ENCODE measurements around the gene OR6B2. TPM values are rescaled to one million over a fixed set of nuclear protein-coding genes. Genes with fewer than 3 reads are reported as not detected.
A peak's percentile ranks its signal among the peaks of the same experiment; 100 is the strongest.

The OR6B2 gene
- total and polyA plus RNA-seq, 3 experiments from 2014 or later: not detected

- H3K27ac Mint-ChIP-seq: peak overlapping the region in 1 of 8 donors; percentile 89
- H3K27me3 Mint-ChIP-seq: peaks cover 13 to 39% of the 10 kb centered on the region in 2 donors
These were observed 3.1 kb upstream of the OR6B2 start for GRCh38 chr2:240033330-240033678.

GRCh38 chr2:240032406-240033329 lies 2.4 kb upstream of the OR6B2 start:
- Mint-ChIP-seq H3K27ac (peak overlapping the region in 1 of 8 donors; percentile 89), H3K36me3 (no peaks in the 10 kb centered on the region), H3K27me3 (peaks cover 13 to 37% of the 10 kb centered on the region in 2 donors), H3K4me1 (no peaks in the 10 kb centered on the region), H3K4me3 (no peak overlapping the region), H3K9me3 (no peaks in the 10 kb centered on the region)
- ChIA-PET CTCF (no interaction called here), POLR2A (no interaction called here)
- Histone ChIP-seq H3K9me3 (ENCODE audit: low read length) (no peaks in the 10 kb centered on the region), H3K4me3 (ENCODE audit: low read length) (no peak overlapping the region), H3K36me3 (ENCODE audit: insufficient read depth, low read length) (no peaks in the 10 kb centered on the region), H3K27me3 (ENCODE audit: insufficient read depth, low read length, poor library complexity, severe bottlenecking) (no peaks in the 10 kb centered on the region), H3K4me1 (ENCODE audit: insufficient read depth, low read length) (no peaks in the 10 kb centered on the region), H3K27ac (ENCODE audit: low read depth, low read length) (no peak overlapping the region)
- no peak for DNase-seq

More at GRCh38 chr2:240033330-240033678, 3.1 kb upstream of the OR6B2 start:
- no peaks in the 10 kb centered on the region for H3K9me3 Mint-ChIP-seq
- Histone ChIP-seq H3K4me3 (ENCODE audit: low read length) (no peak overlapping the region), H3K27me3 (ENCODE audit: insufficient read depth, low read length, poor library complexity, severe bottlenecking) (peaks cover 2% of the 10 kb centered on the region), H3K36me3 (ENCODE audit: insufficient read depth, low read length) (no peaks in the 10 kb centered on the region), H3K4me1 (ENCODE audit: insufficient read depth, low read length) (no peaks in the 10 kb centered on the region), H3K27ac (ENCODE audit: low read depth, low read length) (no peak overlapping the region), H3K9me3 (ENCODE audit: low read length) (no peaks in the 10 kb centered on the region)
- POLR2A ChIA-PET: no interaction called here
- CTCF ChIA-PET: no interaction called here
- H3K4me1 Mint-ChIP-seq: no peaks in the 10 kb centered on the region
- no peaks in the 10 kb centered on the region for H3K36me3 Mint-ChIP-seq
- DNase-seq: no peak
- no peak overlapping the region for H3K4me3 Mint-ChIP-seq

- peaks cover 0 to 26% (median 7%) of the 10 kb centered on the region in 3 donors for H3K36me3 Mint-ChIP-seq
- CTCF ChIA-PET: interaction anchor here (1.1 kb wide), 1 partner anchor 119 kb away, joined by 3 read pairs; no protein-coding TSS in a partner anchor
These were observed 5.5 kb downstream of the OR6B2 start for GRCh38 chr2:240024766-240025165.

GRCh38 chr2:240023792-240024191 lies 6.4 kb downstream of the OR6B2 start:
- peaks cover 17 to 37% (median 35%) of the 10 kb centered on the region in 3 donors for H3K4me1 Mint-ChIP-seq
- H3K4me1 ChIP-seq (ENCODE audit: insufficient read depth, low read length): peaks cover 15% of the 10 kb centered on the region
- peak overlapping the region in 6 of 8 donors; percentile 68 to 97 (median 94) for H3K27ac Mint-ChIP-seq
- peaks cover 19% of the 10 kb centered on the region for H3K36me3 ChIP-seq (ENCODE audit: insufficient read depth, low read length)
- no peaks in the 10 kb centered on the region for H3K9me3 ChIP-seq (ENCODE audit: low read length)
- no peak overlapping the region for H3K27ac ChIP-seq (ENCODE audit: low read depth, low read length)
- H3K27me3 Mint-ChIP-seq: peaks cover 0 to 7% of the 10 kb centered on the region in 2 donors
- ChIA-PET CTCF (no interaction called here), POLR2A (no interaction called here)
- H3K36me3 Mint-ChIP-seq: peaks cover 0 to 32% (median 11%) of the 10 kb centered on the region in 3 donors
- no peaks in the 10 kb centered on the region for H3K27me3 ChIP-seq (ENCODE audit: insufficient read depth, low read length, poor library complexity, severe bottlenecking)
- peak overlapping the region; percentile 91 to 98 (median 94) for H3K4me3 Mint-ChIP-seq
- no peak for DNase-seq
- H3K4me3 ChIP-seq (ENCODE audit: low read length): peak overlapping the region; percentile 99
- no peaks in the 10 kb centered on the region for H3K9me3 Mint-ChIP-seq

More at GRCh38 chr2:240024766-240025165, 5.5 kb downstream of the OR6B2 start:
- DNase-seq: peak in 1 of 5 donors; percentile 10
- Mint-ChIP-seq H3K9me3 (no peaks in the 10 kb centered on the region), H3K4me3 (peak overlapping the region; percentile 91 to 98 (median 94)), H3K4me1 (peaks cover 17 to 37% (median 35%) of the 10 kb centered on the region in 3 donors), H3K27me3 (peaks cover 4 to 7% of the 10 kb centered on the region in 2 donors), H3K27ac (peak overlapping the region; percentile 94 to 97 (median 96))
- Histone ChIP-seq H3K27me3 (ENCODE audit: insufficient read depth, low read length, poor library complexity, severe bottlenecking) (no peaks in the 10 kb centered on the region), H3K4me3 (ENCODE audit: low read length) (peak overlapping the region; percentile 99), H3K4me1 (ENCODE audit: insufficient read depth, low read length) (peaks cover 15% of the 10 kb centered on the region), H3K36me3 (ENCODE audit: insufficient read depth, low read length) (peaks cover 15% of the 10 kb centered on the region), H3K9me3 (ENCODE audit: low read length) (no peaks in the 10 kb centered on the region), H3K27ac (ENCODE audit: low read depth, low read length) (peak overlapping the region; percentile 93)
- POLR2A ChIA-PET: interaction anchor here (0.7 to 1.0 kb wide), 2 partner anchors 97 to 757 kb away, joined by 3 read pairs; no protein-coding TSS in a partner anchor

GRCh38 chr2:240021488-240022104 lies 8.6 kb downstream of the OR6B2 start:
- H3K9me3 ChIP-seq (ENCODE audit: low read length): no peaks in the 10 kb centered on the region
- POLR2A ChIA-PET: interaction anchor here (0.5 kb wide), 1 partner anchor 14 kb away, joined by 4 read pairs; no protein-coding TSS in a partner anchor
- Mint-ChIP-seq H3K4me1 (peaks cover 20 to 40% (median 40%) of the 10 kb centered on the region in 3 donors), H3K9me3 (no peaks in the 10 kb centered on the region), H3K27me3 (peaks cover 0 to 8% of the 10 kb centered on the region in 2 donors), H3K36me3 (peaks cover 0 to 54% (median 23%) of the 10 kb centered on the region in 3 donors), H3K27ac (peak overlapping the region in 1 of 8 donors; percentile 79), H3K4me3 (peak overlapping the region in 2 of 7 donors; percentile 23 to 84)
- no peak overlapping the region for H3K4me3 ChIP-seq (ENCODE audit: low read length)
- H3K36me3 ChIP-seq (ENCODE audit: insufficient read depth, low read length): peaks cover 34% of the 10 kb centered on the region
- peak; percentile 21 to 72 (median 45) for DNase-seq
- peaks cover 15% of the 10 kb centered on the region for H3K4me1 ChIP-seq (ENCODE audit: insufficient read depth, low read length)
- H3K27ac ChIP-seq (ENCODE audit: low read depth, low read length): no peak overlapping the region
- CTCF ChIA-PET: interaction anchor here (0.9 to 1.3 kb wide), 4 partner anchors 9 to 31 kb away, joined by 3 to 4 read pairs (median 3); no protein-coding TSS in a partner anchor
- H3K27me3 ChIP-seq (ENCODE audit: insufficient read depth, low read length, poor library complexity, severe bottlenecking): no peaks in the 10 kb centered on the region

- ChIA-PET CTCF (no interaction called here), POLR2A (no interaction called here)
- H3K36me3 ChIP-seq (ENCODE audit: insufficient read depth, low read length): peaks cover 55% of the 10 kb centered on the region
- Mint-ChIP-seq H3K36me3 (peaks cover 0 to 78% (median 28%) of the 10 kb centered on the region in 3 donors), H3K4me3 (peak overlapping the region in 1 of 7 donors; percentile 24), H3K27ac (no peak overlapping the region), H3K27me3 (peaks cover 0 to 2% of the 10 kb centered on the region in 2 donors), H3K4me1 (peaks cover 8 to 28% (median 25%) of the 10 kb centered on the region in 3 donors), H3K9me3 (no peaks in the 10 kb centered on the region)
- no peaks in the 10 kb centered on the region for H3K27me3 ChIP-seq (ENCODE audit: insufficient read depth, low read length, poor library complexity, severe bottlenecking)
- no peak overlapping the region for H3K4me3 ChIP-seq (ENCODE audit: low read length)
- no peak for DNase-seq
- H3K27ac ChIP-seq (ENCODE audit: low read depth, low read length): no peak overlapping the region
- H3K9me3 ChIP-seq (ENCODE audit: low read length): no peaks in the 10 kb centered on the region
- H3K4me1 ChIP-seq (ENCODE audit: insufficient read depth, low read length): peaks cover under 1% of the 10 kb centered on the region
These were observed 12.0 kb downstream of the OR6B2 start for GRCh38 chr2:240018071-240018750.

GRCh38 chr2:240014327-240014726 lies 15.9 kb downstream of the OR6B2 start:
- Histone ChIP-seq H3K4me1 (ENCODE audit: insufficient read depth, low read length) (no peaks in the 10 kb centered on the region), H3K4me3 (ENCODE audit: low read length) (no peak overlapping the region), H3K27me3 (ENCODE audit: insufficient read depth, low read length, poor library complexity, severe bottlenecking) (no peaks in the 10 kb centered on the region), H3K36me3 (ENCODE audit: insufficient read depth, low read length) (peaks cover 58% of the 10 kb centered on the region), H3K27ac (ENCODE audit: low read depth, low read length) (no peak overlapping the region), H3K9me3 (ENCODE audit: low read length) (no peaks in the 10 kb centered on the region)
- no peak overlapping the region for H3K27ac Mint-ChIP-seq
- ChIA-PET POLR2A (no interaction called here), CTCF (no interaction called here)
- peaks cover 4 to 7% (median 5%) of the 10 kb centered on the region in 3 donors for H3K4me1 Mint-ChIP-seq
- peaks cover 0 to 2% of the 10 kb centered on the region in 2 donors for H3K27me3 Mint-ChIP-seq
- no peak overlapping the region for H3K4me3 Mint-ChIP-seq
- no peak for DNase-seq
- H3K9me3 Mint-ChIP-seq: no peaks in the 10 kb centered on the region
- H3K36me3 Mint-ChIP-seq: peaks cover 0 to 93% (median 39%) of the 10 kb centered on the region in 3 donors
